Body of pancreas (tissue), 4 donors: ENCODE measurements around the gene RNASEH2C. TPM values are rescaled to one million over a fixed set of nuclear protein-coding genes. Genes with fewer than 3 reads are reported as not detected.
"Not testable (repeated sequence)": the region's sequence is repeated elsewhere in the genome, so short reads cannot be mapped to it uniquely, and the experiment has no call there.

Experiments used
- ATAC-seq: fragments of 150-250 bp; one replicate; pipeline ENCODE4 v1.9.1; 2016
- DNase-seq, 4 donors: peaks; one replicate each; pipeline ENCODE4 v3.0.0-alpha.2; 2019
- H3K27ac ChIP-seq, 4 donors: fragments of 200-600 bp; sonication (generic); 1 replicate in 3 of 4; 2 replicates in 1 of 4; pipeline versions ENCODE4 v1.5.1 to v1.6.1; 2016 to 2019; ENCODE audit warnings: mild to moderate bottlenecking in 1 of 4, mixed read lengths in 1 of 4, moderate library complexity in 1 of 4
- H3K27me3 ChIP-seq, 2 donors: fragments of 200-600 bp; sonication (generic); one replicate each; pipeline ENCODE4 v1.6.0; 2016; ENCODE audit warnings: mild to moderate bottlenecking in 1 of 2
- H3K36me3 ChIP-seq, 2 donors: fragments of 200-600 bp; sonication (generic); replicated peaks in 1 of 2; 2 replicates each; pipeline ENCODE4 v1.5.1; 2016; ENCODE audit warnings: low read depth in 2 of 2; ENCODE audit not compliant: insufficient read depth in 1 of 2
- H3K4me1 ChIP-seq: fragments of 200-600 bp; sonication (generic); one replicate; pipeline ENCODE4 v1.6.0; 2016
- H3K4me3 ChIP-seq, 2 donors: fragments of 200-600 bp; sonication (generic); 1 replicate in 1 of 2; 2 replicates in 1 of 2; pipeline ENCODE4 v1.5.1; 2016 to 2019
- H3K9me3 ChIP-seq, 3 donors: fragments of 200-600 bp; sonication (generic); 1 replicate in 2 of 3; 2 replicates in 1 of 3; pipeline ENCODE4 v1.5.1; 2016
- CTCF ChIP-seq, 7 experiments: fragments of 450-650 bp in 4 of 7; fragments of 200-600 bp in 3 of 7; sonication (generic) in 3 of 7; IDR thresholded peaks; one replicate each; pipeline ENCODE4 v1.5.1; 2016 to 2019; ENCODE audit warnings: antibody characterized with exemption in 7 of 7
- POLR2A ChIP-seq, 3 donors: fragments of 450-650 bp; IDR thresholded peaks; one replicate each; pipeline ENCODE4 v1.6.1; 2016; ENCODE audit warnings: antibody characterized with exemption in 3 of 3, mild to moderate bottlenecking in 2 of 3
- WGBS, 2 donors: methylation state at CpG; one replicate each; pipeline ENCODE4 v1.1.5; 2017; 5-methylcytosine and 5-hydroxymethylcytosine counted together
- intact Hi-C: fragments of 100-400 bp; cut with DNase I; formaldehyde crosslinking; loops from one replicate; pipeline ENCODE4 v1.15.1; 2023
- total RNA-seq, 2 donors: library from RNA; depleted of rRNA; stranded (reverse); fragments of >200 nt; gene quantifications; one replicate each; pipeline ENCODE4 v1.1.0, GENCODE V29; 2016

The RNASEH2C gene
- total RNA-seq, 2 donors from 2014 or later: 45.4 to 112 TPM

DNA sequence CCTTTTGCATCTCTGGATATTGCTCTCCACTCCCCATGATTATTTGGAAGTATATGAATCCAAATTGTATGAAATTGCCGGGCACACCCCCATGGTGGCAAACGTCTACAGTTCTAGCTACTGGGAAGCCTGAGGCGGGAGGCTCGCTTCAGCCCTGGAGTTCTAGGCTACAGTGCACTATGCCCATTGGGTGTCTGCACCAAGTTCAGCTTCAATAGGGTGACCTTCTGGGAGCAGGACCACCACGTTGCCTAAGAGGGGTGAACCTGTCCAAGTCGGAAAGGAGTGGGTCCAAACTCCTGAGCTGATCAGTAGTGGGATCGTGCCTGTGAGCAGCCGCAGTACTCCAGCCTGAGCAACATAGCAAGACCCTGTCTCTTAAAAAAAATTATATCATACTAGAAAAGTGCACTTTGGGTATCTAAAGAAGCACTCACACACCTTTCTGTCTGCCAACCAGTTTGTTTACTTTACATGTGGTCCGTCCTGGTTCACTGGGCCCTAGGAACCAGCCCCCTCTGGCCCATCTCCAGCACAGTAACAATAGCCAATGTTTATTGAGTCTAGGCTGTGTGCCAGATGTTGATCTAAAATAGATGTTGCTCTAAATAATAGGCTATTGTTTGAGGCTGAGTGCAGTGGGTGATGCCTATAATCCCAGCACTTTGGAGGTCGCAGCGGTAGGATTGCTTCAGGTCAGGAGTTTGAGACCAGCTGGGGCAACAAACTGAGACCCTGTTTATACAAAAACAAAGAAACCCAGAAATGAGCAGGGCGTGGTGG, 24.9 kb downstream of the RNASEH2C start:
- TF ChIP-seq CTCF (IDR thresholded peaks at IDR 0.05): no peak
- no peak for TF ChIP-seq POLR2A (IDR thresholded peaks at IDR 0.05)
- peak; percentile 64 to 83 (median 81) for DNase-seq
- intact Hi-C loops: no loop called here
- no peaks in the 10 kb centered on the region for H3K9me3 ChIP-seq
- no peaks in the 10 kb centered on the region for H3K36me3 ChIP-seq
- H3K4me3 ChIP-seq: no peak overlapping the region
- no peaks in the 10 kb centered on the region for H3K27me3 ChIP-seq
- peak overlapping the region in 3 of 4 donors; percentile 6 to 44 (median 30) for H3K27ac ChIP-seq
- peak; percentile 76 for ATAC-seq
- H3K4me1 ChIP-seq: peaks cover 13% of the 10 kb centered on the region
- 48 to 63% methylated on average over 11 to 12 of the region's 12 CpGs for WGBS, 2 donors

DNA sequence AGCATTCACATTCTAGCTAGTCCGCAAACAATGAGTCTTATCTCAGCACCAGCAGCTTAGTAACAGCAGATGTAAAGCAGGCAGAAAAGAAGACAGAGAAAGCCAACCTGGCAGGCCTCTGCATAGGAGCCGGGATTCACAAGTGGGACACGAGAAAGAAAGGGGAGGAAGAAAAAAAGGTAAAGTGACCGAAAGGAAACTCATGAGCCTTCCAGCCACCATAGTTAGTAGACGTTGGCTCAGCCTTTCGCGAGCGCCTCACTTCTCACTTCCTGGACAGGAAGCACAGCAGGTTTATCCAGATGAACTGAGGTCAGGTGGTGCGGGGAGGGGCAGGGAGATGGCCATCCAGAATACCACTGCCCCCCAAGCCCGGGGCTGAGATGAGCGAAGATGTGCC, 28.2 kb downstream of the RNASEH2C start:
- H3K27me3 ChIP-seq: no peaks in the 10 kb centered on the region
- ATAC-seq (no peak), DNase-seq (peak in 1 of 4 donors; percentile 25)
- H3K4me1 ChIP-seq: peaks cover 13% of the 10 kb centered on the region
- H3K27ac ChIP-seq: no peak overlapping the region
- WGBS, 2 donors: 54 to 78% methylated on average over 11 of the region's 11 CpGs
- intact Hi-C loops: no loop called here
- no peak overlapping the region for H3K4me3 ChIP-seq
- TF ChIP-seq POLR2A (IDR thresholded peaks at IDR 0.05) (no peak), CTCF (IDR thresholded peaks at IDR 0.05) (no peak)
- no peaks in the 10 kb centered on the region for H3K36me3 ChIP-seq
- H3K9me3 ChIP-seq: no peaks in the 10 kb centered on the region

GRCh38 chr11:65691847-65692246, 28.8 kb downstream of the RNASEH2C start:
- H3K27me3 ChIP-seq, intact Hi-C loops, DNase-seq, H3K4me3 ChIP-seq, ATAC-seq, H3K36me3 ChIP-seq, H3K27ac ChIP-seq, H3K9me3 ChIP-seq: not testable (repeated sequence)
- WGBS, 2 donors: 84 to 89% methylated on average over 8 of the region's 8 CpGs
- H3K4me1 ChIP-seq: peaks cover 13% of the 10 kb centered on the region

DNA sequence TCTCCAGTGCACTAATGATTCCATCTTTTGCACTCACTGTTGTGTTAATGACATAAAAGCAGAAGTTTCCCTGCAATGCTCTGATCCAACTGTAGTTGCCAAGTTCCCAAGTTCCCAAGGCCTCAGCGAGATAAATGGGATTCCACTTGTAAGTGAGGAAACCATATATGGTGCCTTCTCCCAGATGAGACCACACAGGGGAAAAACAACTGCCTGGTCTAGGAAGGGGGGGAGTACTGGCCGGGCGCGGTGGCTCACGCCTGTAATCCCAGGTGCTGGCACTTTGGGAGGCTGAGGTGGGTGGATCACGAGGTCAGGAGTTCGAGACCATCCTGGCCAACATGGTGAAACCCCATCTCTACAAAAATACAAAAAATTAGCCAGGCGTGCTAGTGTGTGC, 34.6 kb downstream of the RNASEH2C start:
- no peak for DNase-seq
- H3K27ac ChIP-seq: no peak overlapping the region
- WGBS, 2 donors: 72 to 73% methylated on average over 8 of the region's 8 CpGs
- H3K9me3 ChIP-seq: no peaks in the 10 kb centered on the region
- intact Hi-C loops: no loop called here
- no peaks in the 10 kb centered on the region for H3K36me3 ChIP-seq
- TF ChIP-seq POLR2A (IDR thresholded peaks at IDR 0.05): no peak
- no peak for TF ChIP-seq CTCF (IDR thresholded peaks at IDR 0.05)
- no peak overlapping the region for H3K4me3 ChIP-seq
- H3K4me1 ChIP-seq: no peaks in the 10 kb centered on the region
- H3K27me3 ChIP-seq: no peaks in the 10 kb centered on the region
- ATAC-seq: no peak

DNA sequence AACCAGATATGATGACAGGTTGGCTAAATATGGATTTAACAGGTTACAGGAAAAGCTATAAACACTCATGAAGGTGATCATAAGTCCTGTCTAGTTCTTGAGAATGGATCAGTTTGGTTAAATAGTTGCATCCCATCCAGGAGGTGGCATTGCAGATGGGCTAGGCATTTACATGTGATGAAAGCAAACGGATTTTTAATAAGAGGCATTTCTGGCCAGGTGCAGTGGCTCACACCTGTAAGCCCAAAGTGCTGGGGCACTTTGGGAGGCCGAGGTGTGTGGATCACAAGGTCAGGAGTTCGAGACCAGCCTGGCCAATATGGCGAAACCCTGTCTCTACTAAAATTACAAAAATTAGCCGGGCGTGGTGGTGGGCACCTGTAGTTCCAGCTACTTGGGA, 37.1 kb downstream of the RNASEH2C start:
- H3K36me3 ChIP-seq, H3K9me3 ChIP-seq, H3K27ac ChIP-seq, H3K4me3 ChIP-seq, ATAC-seq, intact Hi-C loops, H3K4me1 ChIP-seq, DNase-seq, H3K27me3 ChIP-seq: not testable (repeated sequence)
- WGBS, 2 donors: 75 to 81% methylated on average over 6 of the region's 6 CpGs
